Suprapubic skin (tissue), 4 donors: ENCODE data around the gene CCNDBP1.

Source experiments
- POLR2A ChIP-seq, 2 donors: fragments of 450-650 bp; IDR thresholded peaks; one replicate each; pipeline ENCODE4 v1.6.1; 2017; ENCODE audit warnings: antibody characterized with exemption in 2 of 2, mild to moderate bottlenecking in 2 of 2, moderate library complexity in 2 of 2
- POLR2AphosphoS5 ChIP-seq, 3 donors: sonication (generic); formaldehyde crosslinking; IDR thresholded peaks; one replicate each; pipeline ENCODE4 v1.6.1; 2017; ENCODE audit warnings: antibody characterized with exemption in 3 of 3
- TF ChIP-seq, protein P1 (sequence below), 2 donors: fragments of 200-600 bp in 1 of 2; fragments of 450-650 bp in 1 of 2; sonication (generic) in 1 of 2; IDR thresholded peaks; one replicate each; pipeline ENCODE4 v1.5.1; 2016 to 2019; ENCODE audit warnings: antibody characterized with exemption in 2 of 2, mild to moderate bottlenecking in 1 of 2, moderate library complexity in 1 of 2

DNA sequence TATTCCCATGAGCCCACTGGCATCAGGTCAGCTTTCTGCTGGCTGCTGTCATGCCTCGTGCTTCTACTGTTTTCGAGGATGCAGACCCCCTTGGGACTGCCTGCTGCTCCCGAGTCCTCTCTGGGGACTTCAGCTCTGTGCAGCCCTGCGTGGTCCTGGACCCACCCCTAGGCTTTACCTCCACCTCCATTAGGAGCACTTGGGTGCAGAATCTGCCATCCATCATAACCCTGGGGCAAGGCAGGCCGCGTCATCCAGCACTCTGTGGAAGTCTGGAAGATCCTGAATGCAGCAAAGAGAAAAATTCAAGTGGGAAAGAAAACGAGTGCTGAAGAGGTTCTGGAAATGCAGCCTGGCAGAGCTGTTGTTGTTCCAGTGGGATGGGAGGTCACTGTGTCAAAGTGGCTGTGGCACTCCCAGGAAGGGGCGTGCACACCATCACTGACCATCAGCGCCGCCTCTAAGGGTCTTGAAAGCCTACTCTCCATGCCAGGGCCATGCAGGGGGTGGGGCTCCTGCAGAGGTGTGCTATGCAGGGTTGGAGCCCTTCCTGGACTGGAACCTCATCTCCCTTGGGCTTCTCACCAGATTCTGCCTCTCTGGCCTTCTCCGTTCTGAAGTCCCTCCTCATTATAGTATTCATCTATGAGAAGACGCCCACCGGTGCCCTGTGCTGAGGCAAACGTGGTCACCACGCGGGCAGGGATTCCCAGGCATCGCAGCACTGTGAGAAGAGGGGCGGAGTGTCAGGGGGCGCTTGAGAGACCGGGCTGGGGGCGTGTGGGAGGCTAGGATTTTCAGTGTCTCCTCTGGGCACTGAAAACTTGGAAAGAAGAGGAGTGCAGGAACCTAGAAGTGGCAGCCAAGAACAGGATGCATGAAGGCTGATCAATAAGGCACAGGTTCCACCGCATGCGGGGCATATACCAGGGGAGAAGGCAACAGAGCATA lies 23.1 kb downstream of the CCNDBP1 start:
- no peak for TF ChIP-seq POLR2A (IDR thresholded peaks at IDR 0.05)
- no peak for TF ChIP-seq POLR2AphosphoS5 (IDR thresholded peaks at IDR 0.05)
- TF ChIP-seq, protein P1, sequence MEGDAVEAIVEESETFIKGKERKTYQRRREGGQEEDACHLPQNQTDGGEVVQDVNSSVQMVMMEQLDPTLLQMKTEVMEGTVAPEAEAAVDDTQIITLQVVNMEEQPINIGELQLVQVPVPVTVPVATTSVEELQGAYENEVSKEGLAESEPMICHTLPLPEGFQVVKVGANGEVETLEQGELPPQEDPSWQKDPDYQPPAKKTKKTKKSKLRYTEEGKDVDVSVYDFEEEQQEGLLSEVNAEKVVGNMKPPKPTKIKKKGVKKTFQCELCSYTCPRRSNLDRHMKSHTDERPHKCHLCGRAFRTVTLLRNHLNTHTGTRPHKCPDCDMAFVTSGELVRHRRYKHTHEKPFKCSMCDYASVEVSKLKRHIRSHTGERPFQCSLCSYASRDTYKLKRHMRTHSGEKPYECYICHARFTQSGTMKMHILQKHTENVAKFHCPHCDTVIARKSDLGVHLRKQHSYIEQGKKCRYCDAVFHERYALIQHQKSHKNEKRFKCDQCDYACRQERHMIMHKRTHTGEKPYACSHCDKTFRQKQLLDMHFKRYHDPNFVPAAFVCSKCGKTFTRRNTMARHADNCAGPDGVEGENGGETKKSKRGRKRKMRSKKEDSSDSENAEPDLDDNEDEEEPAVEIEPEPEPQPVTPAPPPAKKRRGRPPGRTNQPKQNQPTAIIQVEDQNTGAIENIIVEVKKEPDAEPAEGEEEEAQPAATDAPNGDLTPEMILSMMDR (IDR thresholded peaks at IDR 0.05) = no peak
